GM21576 (cell line): ENCODE data around the gene FAM204A.

Experiments used
- ATAC-seq: cut with Tn5 transposase; IDR thresholded peaks from one replicate; pipeline ENCODE4 v1.9.1; 2021; ENCODE audit warnings: mild to moderate bottlenecking, moderate library complexity; ENCODE audit not compliant: unreplicated experiment

FAM204A gene

DNA sequence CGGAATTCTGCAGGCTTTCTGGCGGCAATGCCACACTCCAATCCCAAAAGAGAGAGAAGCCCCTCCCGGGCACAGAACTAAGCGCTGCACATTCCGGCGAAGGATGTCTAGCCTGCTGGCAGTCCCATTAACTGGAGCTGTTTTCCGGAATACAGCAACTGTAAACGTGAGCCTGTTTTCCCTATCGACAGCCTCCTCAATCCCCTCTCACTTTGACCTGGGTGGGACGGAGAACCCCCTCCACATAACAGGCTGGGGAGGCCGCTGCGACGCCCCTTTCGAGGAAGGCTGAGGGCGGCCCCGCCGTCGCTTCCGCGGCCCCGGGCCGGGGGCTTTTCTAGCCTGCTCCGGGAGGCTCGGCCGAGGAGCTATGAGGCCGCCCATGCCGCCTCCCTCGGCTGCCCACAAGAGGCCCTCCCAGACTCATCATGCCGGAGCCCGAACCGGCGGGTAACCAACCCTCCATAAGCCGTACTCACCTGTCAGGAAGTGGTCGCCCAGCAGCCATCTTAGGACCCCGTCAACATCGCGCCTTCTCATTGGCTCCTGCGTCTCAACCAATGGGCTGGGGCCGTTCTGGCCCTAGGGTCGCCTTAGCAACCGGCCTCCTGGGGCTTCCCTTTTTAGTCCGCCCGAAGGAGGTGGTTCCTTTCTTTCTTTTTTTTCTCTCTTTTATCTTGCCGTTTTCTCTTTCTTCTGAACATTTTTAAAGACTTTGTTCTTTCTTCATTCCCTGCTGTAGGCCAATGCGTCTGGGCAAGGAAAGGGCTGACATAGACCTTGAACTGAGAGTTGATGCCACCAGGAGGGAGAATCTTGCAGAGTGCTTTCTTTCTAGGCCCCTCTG is at the start of gene FAM204A:
TSS of gene FAM204A (minus strand) at position 534 of the 847 bp plus-strand sequence. CDS start 5,909 bp downstream, outside the sequence.
- ATAC-seq = peak; percentile 100

DNA sequence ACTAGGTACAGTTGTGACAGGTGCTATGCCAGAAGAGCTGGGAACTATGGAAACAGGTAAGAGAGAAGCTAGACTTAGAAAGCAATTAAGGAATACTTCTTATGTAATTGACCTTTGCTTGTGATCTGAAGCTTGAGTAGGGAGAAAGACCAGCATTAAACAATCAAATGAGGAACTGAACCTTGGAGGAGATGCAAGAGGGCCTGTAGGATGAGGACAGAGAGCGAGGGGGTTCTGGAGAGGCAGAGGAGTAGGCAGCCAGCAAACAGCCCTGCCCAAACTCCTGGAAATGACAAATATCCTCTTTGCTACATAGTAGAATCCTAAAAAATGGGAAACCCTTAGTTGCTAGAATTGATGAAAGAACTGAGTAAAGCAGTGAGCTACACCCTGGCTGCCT is 41.6 kb upstream of the FAM204A start:
- no peak for ATAC-seq

DNA sequence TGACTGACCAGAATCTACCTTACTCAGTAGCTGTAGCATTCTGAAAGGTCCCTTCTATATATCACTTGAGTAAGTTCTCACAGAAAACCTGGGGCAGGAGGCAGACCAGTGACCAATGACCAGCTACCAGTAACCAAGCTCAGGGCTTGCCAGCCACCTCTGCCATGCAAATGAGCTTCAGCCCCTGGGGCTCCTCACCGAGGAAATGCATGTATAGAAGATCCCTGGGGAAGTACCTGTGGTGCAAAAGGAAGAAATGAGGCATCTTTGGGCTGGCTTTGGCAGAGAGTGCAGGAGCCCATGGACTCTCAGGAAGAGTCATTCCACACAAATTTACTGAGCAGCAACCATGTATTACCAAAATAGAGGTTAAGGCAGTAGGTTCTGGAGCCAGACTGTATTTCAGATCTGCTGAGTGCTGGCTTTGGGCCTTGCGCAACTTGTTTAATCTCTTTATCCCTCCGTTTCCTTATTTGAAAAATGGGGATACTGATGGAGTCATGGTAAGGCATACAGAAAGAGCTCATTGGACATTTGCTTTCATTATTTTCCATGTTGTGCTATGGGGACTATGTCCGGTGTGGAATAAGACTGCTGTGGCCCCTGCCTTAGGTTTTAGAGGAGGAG is 41.1 kb upstream of the FAM204A start:
- ATAC-seq = no peak

DNA sequence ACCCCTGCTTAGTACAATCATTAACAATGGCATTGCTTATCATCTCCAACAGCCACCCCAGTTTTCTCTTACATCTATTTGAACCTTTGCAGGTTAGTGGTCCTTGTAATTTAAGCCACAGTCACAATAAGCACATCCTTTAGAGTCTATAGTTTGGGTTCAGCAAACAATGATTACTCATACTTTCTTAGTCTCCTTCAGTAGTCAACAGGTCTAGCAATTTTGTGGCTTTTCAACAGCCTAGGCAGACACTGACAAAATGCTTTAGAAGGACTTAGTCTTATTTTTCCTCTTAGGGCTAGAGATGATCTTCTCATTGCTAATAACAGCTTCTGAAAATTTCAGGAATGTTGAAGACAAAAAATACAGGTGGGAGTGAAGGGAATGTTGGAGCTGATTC is 32.3 kb upstream of the FAM204A start:
- ATAC-seq = no peak

DNA sequence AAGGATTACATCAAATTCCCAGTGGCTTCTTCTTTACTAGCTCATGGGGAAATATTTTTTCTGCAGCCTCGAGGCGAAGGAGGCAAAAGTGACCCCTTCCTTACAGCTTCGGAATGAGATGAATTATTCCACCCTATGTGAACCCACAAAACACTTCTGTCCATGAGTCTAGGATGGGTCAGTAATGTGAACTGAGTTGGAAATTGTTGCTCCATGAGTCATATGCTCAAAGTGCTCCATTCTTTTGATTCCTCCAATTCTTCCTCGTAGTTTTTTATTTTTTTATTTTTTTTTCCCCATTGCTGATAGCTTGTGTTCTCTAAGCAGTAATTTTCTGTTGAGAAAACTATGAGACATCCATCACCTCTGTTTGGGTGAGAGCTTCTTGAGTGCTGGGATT is 31.7 kb upstream of the FAM204A start:
- ATAC-seq = no peak

DNA sequence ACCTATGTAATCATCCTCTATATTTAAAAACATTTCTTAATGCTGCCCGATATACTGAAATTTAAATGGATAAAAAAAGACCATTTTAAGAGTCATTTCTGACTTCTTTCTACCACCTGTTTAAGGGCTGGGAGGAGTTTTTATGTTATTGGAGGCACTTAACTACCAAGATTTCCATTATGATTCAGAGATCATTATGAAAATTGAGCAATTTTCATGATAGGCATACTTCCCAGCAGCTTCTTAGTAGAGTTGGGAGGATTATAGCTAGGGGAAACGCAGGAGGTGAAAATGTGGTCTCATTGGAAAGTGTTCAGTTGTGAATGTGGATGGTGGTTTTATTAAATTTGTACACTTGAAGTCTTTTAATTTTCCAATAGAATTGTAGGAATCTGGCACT is 28.4 kb upstream of the FAM204A start:
- no peak for ATAC-seq

DNA sequence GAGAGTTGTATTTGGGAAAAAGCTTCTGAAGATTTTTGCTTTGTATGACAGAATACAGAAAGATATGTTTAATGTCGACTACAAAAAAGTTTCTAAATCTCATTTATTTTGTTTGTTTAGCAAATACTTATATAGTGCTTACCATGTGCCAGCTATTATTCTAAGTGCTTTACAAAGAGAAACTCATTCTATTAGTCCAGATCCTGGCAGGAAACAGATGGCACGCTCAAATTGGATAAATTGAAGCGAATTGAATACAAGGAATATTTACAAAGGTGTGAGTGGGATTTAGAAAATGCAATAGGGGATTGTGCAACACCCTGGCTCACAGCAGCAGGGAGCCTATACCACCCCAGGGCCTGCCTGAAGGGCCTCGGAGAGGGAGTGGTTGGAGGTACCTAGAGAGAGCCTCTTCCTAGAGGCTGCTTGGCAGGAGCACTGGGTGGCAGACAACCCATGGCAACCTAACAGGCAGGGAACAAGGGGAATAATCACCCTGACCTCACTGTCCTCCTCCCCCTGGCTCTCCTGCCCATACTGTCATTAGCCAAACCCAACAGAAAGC is 27.6 kb upstream of the FAM204A start:
- ATAC-seq = no peak

DNA sequence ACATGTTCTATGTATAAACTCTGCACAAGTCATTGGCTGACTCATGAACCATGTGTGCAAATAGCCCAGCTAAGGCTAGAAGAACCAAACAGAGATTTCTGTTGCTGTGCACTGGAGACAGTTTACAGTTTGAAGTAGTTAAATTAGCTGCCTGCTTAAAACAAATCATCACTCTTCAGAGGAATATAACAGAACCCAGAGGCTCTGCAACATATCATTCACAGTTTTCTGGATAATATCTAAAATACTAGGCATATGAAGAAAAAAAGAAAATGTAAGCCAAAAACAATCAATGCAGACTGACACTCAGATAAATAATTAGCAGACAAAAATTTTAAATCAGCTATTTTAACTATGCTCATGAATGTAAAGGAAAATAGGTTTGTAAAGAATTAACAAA is 23.6 kb upstream of the FAM204A start:
- no peak for ATAC-seq

DNA sequence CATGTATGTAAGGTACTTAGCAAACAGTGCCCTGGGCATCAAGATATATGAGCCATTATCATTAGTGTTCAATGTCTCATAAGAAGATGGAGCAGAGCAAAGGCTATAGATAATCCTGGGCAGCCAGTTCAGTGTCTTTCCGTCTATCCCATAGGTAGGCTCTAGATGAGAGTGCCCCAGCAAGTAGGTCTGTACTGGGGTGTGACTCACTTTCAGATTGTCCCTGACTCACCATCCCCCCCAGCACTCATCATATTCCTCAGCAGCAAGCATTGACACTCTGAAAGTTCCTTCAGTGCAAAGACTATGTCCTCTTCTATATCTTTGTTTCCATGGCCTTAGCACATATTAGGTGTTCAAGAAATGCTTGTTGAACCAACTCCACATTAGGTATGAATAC is 20.0 kb upstream of the FAM204A start:
- ATAC-seq = no peak

DNA sequence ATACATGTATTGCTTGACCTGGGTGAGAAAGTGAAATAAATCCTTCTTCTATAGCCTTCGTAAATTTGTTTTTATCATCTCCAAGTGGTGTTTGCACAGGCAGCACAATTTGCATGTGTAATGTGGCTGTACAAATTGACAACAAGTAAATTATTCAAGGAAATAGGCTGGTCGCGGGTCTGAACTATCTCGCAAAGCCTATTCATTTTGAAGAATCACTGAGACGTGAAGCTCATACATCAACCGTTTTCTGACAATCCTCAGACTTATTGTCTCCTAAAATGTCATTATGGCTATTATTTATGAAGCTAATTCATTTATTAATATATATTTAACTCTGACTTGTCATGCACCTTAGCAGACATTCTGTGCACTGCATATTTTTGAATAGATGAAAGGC is 16.2 kb upstream of the FAM204A start:
- ATAC-seq = no peak

DNA sequence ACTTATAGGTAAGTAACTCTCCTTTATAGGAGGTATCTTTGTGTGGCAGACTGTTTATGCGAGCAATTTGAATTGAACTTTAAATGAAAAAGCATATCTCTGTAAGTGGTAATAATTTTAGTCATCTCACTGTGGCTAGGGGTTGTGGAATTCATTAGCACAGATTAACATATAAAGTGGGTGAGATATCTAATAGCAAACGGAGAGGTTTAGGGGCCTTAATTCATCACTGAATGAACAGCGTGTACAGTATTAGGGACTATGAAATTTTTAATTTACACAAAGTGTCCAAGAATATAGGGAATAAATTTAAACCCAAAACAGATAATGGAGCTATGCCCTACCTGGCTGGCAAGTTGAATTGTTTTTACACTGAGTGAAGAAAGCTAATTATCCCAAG is 15.7 kb upstream of the FAM204A start:
- no peak for ATAC-seq

DNA sequence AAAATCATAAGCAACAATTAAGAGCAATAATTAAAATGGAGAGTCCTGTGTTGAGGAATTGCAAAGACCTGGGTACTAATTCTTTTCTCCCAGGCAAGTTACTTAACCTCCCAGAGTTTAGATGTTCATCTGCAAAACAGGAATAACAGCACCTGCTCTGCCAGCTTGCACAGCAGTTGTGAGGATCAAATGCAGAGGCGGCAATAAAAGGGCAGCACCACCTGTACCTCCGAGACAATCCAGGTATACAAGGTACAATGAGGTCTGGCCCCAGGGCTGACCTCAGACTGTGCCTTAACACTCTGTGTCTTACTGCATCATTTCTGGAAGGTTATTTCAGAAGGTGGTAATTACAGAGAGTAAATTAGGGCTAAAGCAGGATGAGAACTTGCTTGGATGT is 14.5 kb upstream of the FAM204A start:
- ATAC-seq = no peak

DNA sequence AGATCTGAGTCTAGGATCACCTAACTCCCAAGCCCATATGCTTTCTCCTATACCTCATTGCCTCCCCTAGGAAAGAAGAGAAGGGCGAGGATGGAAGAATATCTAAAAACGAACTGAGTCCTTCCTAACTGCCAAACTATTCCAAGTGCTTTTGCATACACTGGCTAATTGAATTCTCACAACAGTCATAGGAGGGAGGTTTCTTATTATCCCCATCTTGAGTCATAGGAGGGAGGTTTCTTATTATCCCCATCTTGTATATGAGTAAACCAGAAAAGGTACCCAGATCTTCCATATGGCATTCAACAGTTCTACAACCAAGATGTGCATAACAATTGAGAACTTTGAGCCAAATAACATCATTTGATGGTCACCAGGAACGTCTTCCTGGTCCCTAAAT is 13.1 kb upstream of the FAM204A start:
- ATAC-seq = no peak

DNA sequence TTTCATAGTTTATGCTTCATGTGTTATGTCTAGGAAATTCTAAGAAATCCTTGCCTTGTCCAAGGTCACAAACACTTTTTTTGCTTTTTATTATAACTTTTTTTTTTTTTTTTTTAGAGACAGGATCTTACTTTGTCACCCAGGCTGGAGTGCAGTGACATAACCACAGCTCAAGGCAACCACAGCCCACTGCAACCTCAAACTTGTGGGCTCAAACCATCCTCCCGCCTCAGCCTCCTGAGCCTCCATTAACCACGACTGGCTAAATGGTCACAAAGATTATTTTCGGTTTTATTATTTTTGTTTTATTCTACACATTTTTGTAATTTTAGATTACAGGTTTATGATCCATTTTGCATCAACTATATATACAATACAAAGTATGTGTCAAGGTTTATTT is 7.1 kb upstream of the FAM204A start:
- ATAC-seq = no peak

DNA sequence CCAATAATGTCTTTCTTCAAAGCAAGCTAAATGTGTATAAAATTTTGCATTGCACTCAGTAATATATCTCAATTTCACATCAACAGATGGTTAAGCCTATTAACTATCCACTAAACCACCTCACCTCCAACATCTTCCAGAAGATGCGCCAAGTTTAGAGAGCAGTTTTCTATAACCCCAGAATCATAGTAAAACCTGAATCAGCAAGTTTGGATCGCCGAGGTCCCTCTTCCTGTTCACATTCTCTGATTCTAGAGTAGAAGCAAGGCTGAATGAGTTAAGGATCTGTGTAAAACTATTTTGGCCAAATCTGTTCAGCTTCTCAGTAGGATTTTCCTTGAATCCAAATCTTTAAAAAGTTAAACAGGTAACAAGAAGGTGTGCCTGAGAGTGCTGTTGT is 1.4 kb upstream of the FAM204A start:
- ATAC-seq = no peak

DNA sequence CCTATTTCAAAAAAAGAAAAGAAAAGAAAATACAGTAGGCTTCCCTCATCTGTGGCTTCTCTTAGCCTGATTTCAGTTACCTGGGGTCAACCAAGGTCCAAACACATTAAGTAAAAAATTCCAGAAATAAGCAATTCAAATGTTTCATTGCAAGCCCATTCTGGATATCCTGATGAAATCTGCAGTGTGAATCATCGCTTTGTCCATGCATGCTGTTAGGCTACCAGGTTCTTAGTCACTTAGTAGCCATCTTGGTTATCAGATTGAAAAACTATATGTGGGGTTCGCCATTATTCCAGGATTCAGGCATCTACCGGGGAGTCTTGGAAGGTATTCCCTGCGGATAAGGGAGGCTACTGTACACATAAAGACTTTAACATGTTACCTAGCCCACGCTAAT is 991 bp upstream of the FAM204A start:
- ATAC-seq = no peak

DNA sequence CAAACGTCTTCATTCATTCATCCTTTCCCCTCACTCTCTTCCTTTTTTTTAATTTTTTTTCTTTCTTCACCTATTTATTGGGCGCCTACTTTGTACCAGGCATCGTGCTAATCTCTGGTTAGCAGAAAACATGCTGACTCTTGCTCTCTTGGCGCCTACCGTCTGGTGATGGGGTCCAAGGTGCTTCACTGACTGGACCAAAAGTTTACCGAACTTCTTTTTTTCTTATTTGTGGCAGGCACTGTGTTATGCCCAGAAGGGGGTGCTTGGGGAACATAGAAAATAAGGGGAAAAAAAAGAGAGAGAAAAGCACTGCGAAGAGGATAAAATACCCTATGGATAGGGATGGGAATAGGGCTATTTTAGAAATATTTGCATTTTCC is 505 bp upstream of the FAM204A start:
- ATAC-seq = no peak

DNA sequence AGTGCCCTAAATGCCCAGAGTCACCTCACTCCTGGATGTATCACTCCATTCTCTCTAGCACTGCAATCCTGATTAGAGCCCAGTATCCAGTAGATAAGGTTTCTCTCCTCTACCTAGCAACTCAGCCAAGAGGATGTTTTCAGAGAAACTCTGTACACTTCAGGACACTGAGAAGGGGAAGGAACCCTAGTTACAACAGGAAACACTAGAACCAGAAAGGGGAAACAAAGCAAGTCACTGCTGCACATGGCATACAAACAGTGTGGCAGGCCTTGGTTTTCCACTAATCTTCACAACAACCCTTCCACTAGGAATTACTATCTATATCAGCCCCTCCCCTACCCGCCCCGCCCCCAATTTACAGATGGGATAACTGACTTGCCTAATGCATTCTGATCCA is 1.6 kb downstream of the FAM204A start:
- ATAC-seq = no peak

DNA sequence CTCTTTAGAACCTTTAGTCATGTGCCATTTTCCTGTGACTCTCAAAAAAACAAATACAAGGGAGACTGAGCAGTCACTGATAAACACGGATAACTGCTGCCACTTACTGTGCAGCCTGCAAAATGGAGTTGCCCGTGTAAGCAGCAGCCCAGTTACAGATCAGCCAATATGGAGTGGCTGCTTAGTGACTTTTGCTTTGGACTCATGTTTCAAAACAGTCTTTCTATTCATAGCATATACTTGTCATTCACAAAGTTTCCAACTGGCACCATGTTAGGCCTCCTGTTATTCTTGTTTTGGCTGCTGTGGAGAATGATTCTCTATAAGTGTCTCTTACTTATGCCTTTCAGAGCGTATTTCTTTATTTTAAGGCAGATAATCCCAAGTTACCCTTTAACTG is 3.0 kb downstream of the FAM204A start:
- ATAC-seq = no peak

DNA sequence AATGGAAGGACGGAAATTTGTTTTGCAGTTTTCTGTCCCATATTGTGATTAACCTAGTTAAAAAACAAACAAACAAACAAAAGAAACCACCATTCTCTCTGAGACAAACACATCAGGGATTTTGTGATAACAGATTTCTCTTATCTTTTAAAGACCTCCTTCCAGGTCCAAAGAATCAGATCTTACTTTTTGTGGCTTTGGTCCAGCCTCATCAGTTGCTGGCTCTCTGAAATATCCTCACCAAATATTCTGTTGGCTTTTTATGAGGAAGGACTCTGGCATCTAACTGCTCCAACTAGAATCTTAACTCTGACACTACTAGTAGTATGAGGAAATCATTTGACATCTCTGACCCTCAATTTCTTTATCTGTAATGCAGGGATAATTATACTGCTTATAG is 4.8 kb downstream of the FAM204A start:
- ATAC-seq = no peak

DNA sequence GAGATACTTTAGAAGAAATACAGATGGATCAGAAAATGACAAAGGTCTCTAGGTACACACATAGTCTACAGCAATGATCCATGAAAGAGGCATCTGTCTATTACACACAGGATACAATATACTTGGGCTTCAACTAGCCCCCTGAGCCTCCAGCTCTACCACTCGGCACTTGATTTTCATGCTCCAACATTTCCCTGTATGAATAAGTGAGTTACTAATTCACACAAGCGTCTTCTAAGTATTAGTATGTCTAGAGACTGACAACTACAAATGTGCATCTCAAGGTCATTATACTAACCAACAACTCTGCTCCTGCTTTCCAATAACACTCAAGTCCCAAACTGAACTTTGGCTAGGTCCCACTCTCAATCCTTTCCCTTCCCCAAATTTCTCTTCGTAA is 8.3 kb downstream of the FAM204A start:
- no peak for ATAC-seq

DNA sequence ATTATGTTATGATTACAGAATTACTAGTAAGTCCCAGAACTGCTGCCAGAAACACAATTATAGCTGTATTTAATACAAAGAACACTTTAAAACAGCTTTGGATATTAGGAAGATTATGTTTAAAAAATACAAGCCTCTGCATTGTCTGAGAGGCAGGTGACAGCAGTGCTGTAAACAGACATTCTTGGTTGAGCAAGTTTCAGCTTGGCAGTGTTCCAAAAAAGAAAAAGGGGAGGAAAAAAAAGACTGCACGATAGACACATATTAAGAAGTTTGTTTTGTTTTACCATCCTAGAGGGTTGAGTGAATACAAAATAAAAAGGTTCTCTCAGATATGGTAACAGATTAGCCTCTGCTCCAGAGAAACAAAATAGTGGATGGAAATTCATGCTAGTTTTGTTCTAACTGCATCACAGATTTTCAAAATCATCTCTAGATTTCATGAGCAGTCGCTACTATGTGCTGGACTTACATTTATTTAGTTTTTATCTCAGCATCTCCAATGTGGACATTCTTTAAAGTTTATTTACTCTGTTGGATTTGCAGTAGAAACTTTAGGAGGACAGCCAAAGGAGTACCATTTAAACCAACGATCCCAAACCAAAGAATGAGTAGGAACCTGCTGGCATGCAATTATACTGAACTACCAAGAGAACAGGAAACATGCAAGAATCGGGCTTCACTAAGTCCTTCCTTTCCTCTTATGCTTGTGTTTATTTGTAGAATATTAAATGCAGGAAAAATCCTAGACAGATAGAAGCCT is 9.0 kb downstream of the FAM204A start:
- no peak for ATAC-seq
